Measurements from ENCODE around the gene STUM. TPM values are rescaled to one million over a fixed set of nuclear protein-coding genes. Genes with fewer than 3 reads are reported as not detected.

STUM gene
- polyA plus RNA-seq, 1 donor (not counting 4 experiments of a cell fraction or from before 2014, with no cell fraction given) = 0.01 TPM

- no peak overlapping the region for H3K9ac ChIP-seq (ENCODE audit: control insufficient read depth, extremely low read depth, insufficient read depth, low read length)
Measured at GRCh38 chr1:226526801-226527595, 21.6 kb upstream of the STUM start.

GRCh38 chr1:226529891-226530290, 18.7 kb upstream of the STUM start:
- dilution Hi-C loops (cut with MboI; ENCODE audit: extremely low pct_ligation_motif_present, low sequenced_read_pairs) = no loop called here
- Histone ChIP-seq H3K4me2 (ENCODE audit: control insufficient read depth, extremely low read depth, insufficient read depth, low read depth, low read length) (no peak overlapping the region), H3K27ac (ENCODE audit: control insufficient read depth, insufficient read depth, low read length) (no peak overlapping the region), H2AFZ (ENCODE audit: control insufficient read depth, low read length) (no peak overlapping the region), H3K4me1 (ENCODE audit: control insufficient read depth, extremely low read depth, insufficient read depth, low read length) (no peaks in the 10 kb centered on the region), H3K27me3 (ENCODE audit: control insufficient read depth, extremely low read depth, insufficient read depth, low read length) (peaks cover 8% of the 10 kb centered on the region), H3K36me3 (ENCODE audit: control insufficient read depth in 2 of 2, extremely low read depth in 1 of 2, insufficient read depth in 2 of 2, low read length in 2 of 2) (no peaks in the 10 kb centered on the region), H3K4me3 (ENCODE audit: control insufficient read depth in 2 of 3, extremely low read depth in 1 of 3, insufficient read depth in 2 of 3, low read depth in 1 of 3, low read length in 3 of 3) (no peak overlapping the region), H3K9ac (ENCODE audit: control insufficient read depth, extremely low read depth, insufficient read depth, low read length) (no peak overlapping the region), H3K9me3 (ENCODE audit: control insufficient read depth, low read depth, low read length) (no peaks in the 10 kb centered on the region), H3K79me2 (ENCODE audit: control insufficient read depth, insufficient read depth, low read length) (no peaks in the 10 kb centered on the region), H3K9me1 (ENCODE audit: control insufficient read depth, extremely low read depth, insufficient read depth, low read length) (no peaks in the 10 kb centered on the region), H4K20me1 (ENCODE audit: control insufficient read depth, extremely low read depth, insufficient read depth, low read length) (no peaks in the 10 kb centered on the region)
- no peak for TF ChIP-seq CTCF (optimal IDR thresholded peaks at IDR 0.05 in 1 of 3, IDR thresholded peaks at IDR 0.05 in 1 of 3, conservative IDR thresholded peaks at IDR 0.05 in 1 of 3; ENCODE audit: extremely low read depth in 1 of 3, insufficient read depth in 2 of 3, low read length in 3 of 3)
- TF ChIP-seq EZH2 (IDR thresholded peaks at IDR 0.05; ENCODE audit: low read length) = no peak
- FAIRE-seq (no peak), DNase-seq (ENCODE audit: low read depth, low spot score) (no peak)

More at GRCh38 chr1:226526801-226527595, 21.6 kb upstream of the STUM start:
- TF ChIP-seq CTCF (optimal IDR thresholded peaks at IDR 0.05 in 1 of 3, IDR thresholded peaks at IDR 0.05 in 1 of 3, conservative IDR thresholded peaks at IDR 0.05 in 1 of 3; ENCODE audit: extremely low read depth in 1 of 3, insufficient read depth in 2 of 3, low read length in 3 of 3) (no peak), EZH2 (IDR thresholded peaks at IDR 0.05; ENCODE audit: low read length) (no peak)
- no peak for FAIRE-seq
- Histone ChIP-seq H3K9me1 (ENCODE audit: control insufficient read depth, extremely low read depth, insufficient read depth, low read length) (no peaks in the 10 kb centered on the region), H3K27ac (ENCODE audit: control insufficient read depth, insufficient read depth, low read length) (no peak overlapping the region), H2AFZ (ENCODE audit: control insufficient read depth, low read length) (no peak overlapping the region), H3K36me3 (ENCODE audit: control insufficient read depth in 2 of 2, extremely low read depth in 1 of 2, insufficient read depth in 2 of 2, low read length in 2 of 2) (no peaks in the 10 kb centered on the region), H3K27me3 (ENCODE audit: control insufficient read depth, extremely low read depth, insufficient read depth, low read length) (peaks cover 12% of the 10 kb centered on the region), H3K4me3 (ENCODE audit: control insufficient read depth in 2 of 3, extremely low read depth in 1 of 3, insufficient read depth in 2 of 3, low read depth in 1 of 3, low read length in 3 of 3) (no peak overlapping the region), H3K79me2 (ENCODE audit: control insufficient read depth, insufficient read depth, low read length) (no peaks in the 10 kb centered on the region), H3K4me2 (ENCODE audit: control insufficient read depth, extremely low read depth, insufficient read depth, low read depth, low read length) (no peak overlapping the region), H4K20me1 (ENCODE audit: control insufficient read depth, extremely low read depth, insufficient read depth, low read length) (no peaks in the 10 kb centered on the region), H3K9me3 (ENCODE audit: control insufficient read depth, low read depth, low read length) (no peaks in the 10 kb centered on the region), H3K4me1 (ENCODE audit: control insufficient read depth, extremely low read depth, insufficient read depth, low read length) (no peaks in the 10 kb centered on the region)
- dilution Hi-C loops (cut with MboI; ENCODE audit: extremely low pct_ligation_motif_present, low sequenced_read_pairs) = no loop called here
- DNase-seq (ENCODE audit: low read depth, low spot score) = no peak

All from keratinocyte (primary cell).